ENCODE results near the gene C1orf210.

Gene C1orf210

DNA sequence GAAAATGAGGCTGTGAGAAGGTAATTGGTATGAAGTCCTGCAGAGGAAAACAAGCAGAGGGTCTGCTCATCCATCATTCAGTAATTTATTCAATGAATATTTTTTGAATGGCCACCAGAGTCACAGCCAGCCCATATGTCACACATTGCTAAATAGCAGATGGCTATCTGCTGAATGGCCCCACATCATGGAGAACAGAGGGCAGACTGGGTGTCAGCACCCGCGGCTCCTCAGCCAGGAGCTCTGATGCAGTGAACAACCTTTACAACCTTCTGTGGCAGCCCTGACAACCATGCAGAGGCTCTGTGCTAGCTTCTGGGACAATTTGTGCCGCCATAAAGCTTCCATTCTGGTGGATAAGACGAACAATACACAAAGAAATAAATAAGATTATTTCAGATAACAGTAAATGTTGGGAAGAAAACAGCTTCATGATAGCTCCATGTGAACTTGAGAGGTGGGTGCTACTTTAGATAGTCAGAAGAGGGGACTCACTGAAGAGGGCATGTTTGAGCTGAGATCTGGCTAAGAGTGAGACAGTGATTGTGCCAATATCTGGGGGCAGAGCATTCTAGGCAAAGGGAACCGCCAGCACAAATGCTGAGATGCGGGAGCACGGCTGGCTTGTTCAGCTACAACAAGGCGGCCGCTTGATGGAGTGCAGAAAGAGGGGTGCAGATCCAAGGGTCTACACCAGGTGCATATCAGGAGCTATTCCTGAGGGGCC lies 2.8 kb upstream of the C1orf210 start:
- no peak for DNase-seq (ENCODE audit: low read depth)
- TF ChIP-seq, protein P1, sequence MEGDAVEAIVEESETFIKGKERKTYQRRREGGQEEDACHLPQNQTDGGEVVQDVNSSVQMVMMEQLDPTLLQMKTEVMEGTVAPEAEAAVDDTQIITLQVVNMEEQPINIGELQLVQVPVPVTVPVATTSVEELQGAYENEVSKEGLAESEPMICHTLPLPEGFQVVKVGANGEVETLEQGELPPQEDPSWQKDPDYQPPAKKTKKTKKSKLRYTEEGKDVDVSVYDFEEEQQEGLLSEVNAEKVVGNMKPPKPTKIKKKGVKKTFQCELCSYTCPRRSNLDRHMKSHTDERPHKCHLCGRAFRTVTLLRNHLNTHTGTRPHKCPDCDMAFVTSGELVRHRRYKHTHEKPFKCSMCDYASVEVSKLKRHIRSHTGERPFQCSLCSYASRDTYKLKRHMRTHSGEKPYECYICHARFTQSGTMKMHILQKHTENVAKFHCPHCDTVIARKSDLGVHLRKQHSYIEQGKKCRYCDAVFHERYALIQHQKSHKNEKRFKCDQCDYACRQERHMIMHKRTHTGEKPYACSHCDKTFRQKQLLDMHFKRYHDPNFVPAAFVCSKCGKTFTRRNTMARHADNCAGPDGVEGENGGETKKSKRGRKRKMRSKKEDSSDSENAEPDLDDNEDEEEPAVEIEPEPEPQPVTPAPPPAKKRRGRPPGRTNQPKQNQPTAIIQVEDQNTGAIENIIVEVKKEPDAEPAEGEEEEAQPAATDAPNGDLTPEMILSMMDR (IDR thresholded peaks at IDR 0.05; ENCODE audit: control insufficient read depth, insufficient read depth, low read depth, low read length, missing control alignments) = no peak
- no peak overlapping the region for H3K4me3 ChIP-seq (ENCODE audit: control insufficient read depth, low read depth, low read length)

DNA sequence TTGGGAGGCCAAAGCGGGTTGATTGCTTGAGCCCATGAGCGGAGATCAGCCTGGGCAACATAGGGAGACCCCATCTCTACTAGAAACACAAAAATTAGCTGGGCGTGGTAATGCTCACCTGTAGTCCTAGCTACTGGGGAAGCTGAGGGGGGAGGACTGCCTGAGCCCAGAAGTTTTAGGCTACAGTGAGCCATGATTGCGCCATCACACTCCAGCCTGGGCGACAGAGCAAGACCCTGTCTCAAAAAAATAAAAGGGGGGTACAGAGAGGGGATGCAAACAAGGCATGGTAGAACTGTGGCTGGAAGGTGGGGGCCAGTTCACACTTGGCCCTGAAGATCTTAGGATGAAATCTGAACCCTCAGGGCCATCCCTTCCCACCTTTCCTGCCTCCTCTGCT lies 1.2 kb upstream of the C1orf210 start:
- DNase-seq (ENCODE audit: low read depth) = no peak
- TF ChIP-seq, protein P1 (IDR thresholded peaks at IDR 0.05; ENCODE audit: control insufficient read depth, insufficient read depth, low read depth, low read length, missing control alignments) = no peak
- no peak overlapping the region for H3K4me3 ChIP-seq (ENCODE audit: control insufficient read depth, low read depth, low read length)

DNA sequence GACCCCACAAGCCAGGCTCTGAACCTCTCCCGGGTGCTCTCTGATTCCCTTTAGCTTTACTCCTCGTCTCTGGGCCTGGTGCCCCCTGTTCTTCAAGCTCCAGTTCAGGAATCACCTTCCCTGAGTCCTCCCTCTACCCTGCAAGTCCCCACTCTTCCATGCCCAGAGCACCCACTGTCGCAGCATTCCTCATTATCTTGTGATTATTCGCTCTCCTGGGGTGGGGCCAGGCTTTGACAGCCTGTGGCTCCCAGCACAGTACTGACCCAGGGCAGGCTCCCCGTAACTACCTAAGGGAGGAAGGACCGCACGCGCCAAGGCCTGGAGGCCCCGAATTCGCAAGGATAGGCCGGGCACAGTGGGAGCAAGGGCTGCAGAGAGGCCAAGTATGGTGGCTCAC lies 734 bp upstream of the C1orf210 start:
- no peak overlapping the region for H3K4me3 ChIP-seq (ENCODE audit: control insufficient read depth, low read depth, low read length)
- DNase-seq (ENCODE audit: low read depth) = no peak
- TF ChIP-seq, protein P1 (IDR thresholded peaks at IDR 0.05; ENCODE audit: control insufficient read depth, insufficient read depth, low read depth, low read length, missing control alignments) = no peak

DNA sequence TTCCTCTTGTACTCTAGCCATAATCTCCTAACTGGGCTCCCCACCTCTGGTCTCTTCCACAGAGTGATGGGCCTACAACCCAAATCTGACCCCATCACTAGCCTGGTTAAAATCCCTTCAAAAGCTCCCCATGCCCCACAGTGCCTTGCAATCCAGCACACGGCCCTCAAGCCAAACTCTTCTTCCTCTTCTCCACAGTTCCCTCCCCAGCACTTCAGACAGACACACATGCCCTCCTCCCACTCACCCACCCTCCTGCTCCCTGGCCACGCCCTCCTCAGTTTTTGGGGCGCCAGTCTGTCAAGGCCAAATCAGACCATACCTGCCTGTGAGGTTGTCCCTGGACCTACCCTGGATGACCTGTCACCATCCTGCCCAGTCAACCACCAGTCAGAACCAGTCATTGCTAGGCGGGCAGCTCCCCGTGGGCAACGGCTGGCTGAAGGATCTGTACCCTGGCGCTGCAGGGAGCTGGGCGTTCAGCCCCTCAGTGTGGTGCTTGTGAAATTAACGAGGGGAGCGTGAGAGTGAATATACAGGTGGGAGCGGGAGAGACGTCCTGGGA lies 753 bp downstream of the C1orf210 start:
- H3K4me3 ChIP-seq (ENCODE audit: control insufficient read depth, low read depth, low read length) = no peak overlapping the region
- DNase-seq (ENCODE audit: low read depth) = no peak
- TF ChIP-seq, protein P1 (IDR thresholded peaks at IDR 0.05; ENCODE audit: control insufficient read depth, insufficient read depth, low read depth, low read length, missing control alignments) = no peak

DNA sequence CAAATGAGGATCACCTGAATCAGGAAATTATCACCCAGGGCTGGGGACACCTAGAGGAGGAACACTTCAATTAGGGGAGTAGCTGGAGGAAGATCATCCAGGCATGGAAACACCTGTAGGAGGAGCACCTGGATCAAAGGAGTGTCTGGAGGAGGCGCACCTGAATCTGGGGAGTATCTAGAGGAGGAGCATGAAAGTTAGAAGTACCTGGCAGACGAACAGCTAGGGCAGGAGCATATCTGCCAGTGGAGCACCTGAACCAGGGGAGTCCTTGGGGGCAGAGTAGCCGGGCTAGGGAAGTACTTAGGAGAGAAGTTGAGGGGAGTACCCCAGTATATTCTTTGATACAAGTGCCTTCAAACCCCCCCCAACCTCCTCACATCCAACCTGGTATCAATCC lies 1.3 kb downstream of the C1orf210 start:
- H3K4me3 ChIP-seq (ENCODE audit: control insufficient read depth, low read depth, low read length) = no peak overlapping the region
- TF ChIP-seq, protein P1 (IDR thresholded peaks at IDR 0.05; ENCODE audit: control insufficient read depth, insufficient read depth, low read depth, low read length, missing control alignments) = no peak
- DNase-seq (ENCODE audit: low read depth) = no peak

DNA sequence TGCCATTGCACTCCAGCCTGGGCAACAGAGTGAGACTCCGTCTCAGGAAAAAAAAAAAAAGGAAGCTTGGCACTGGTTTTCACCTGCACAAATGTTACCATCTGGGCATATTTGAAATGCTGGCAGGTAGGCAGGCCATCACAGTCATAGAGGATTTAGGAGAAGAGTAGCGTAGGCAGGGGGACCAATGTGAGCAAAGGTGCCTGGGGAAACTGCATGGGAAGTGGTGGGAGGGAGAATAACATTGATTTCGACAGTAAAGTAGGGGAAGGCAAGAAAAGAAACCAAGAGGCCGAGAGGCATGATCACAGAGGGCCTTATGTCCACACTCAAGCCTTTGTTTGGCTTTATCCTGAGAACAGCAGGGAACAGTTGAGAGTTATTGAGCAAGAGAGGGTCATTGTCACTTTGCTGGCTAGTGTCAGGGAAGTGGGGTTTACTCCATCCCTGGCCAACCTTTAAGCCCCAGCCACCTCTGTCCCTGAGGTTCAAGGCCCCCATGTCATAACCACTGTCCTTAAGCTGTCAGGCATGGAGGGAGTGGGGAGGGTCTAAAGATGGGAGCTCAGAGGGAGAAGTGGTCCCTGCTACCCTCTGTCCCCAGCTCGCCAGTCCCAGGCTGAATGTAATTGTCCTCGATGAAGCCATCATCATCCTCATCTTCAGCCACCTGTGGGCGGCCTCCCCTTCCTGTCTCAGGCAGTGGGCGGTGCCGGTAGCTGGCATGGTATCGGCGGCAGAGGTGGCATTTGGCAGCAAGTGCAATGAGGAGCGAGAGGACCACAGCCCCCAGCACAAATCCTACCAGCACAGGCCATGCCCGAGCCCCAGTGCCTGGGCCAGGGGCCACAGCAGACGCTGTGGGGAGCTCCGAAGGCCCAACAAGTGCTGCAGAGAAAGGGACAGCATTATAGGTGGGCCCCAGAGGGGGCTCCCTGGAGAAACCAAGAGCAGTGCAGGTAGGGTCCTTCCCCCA lies 2.9 kb downstream of the C1orf210 start:
- no peak for DNase-seq (ENCODE audit: low read depth)
- no peak overlapping the region for H3K4me3 ChIP-seq (ENCODE audit: control insufficient read depth, low read depth, low read length)
- TF ChIP-seq, protein P1 (IDR thresholded peaks at IDR 0.05; ENCODE audit: control insufficient read depth, insufficient read depth, low read depth, low read length, missing control alignments) = no peak

All from AG09309 (cell line).